Suppressor macrophage (primary cell): ENCODE data around the gene DCAF11.
A peak's percentile ranks its signal among the peaks of the same experiment; 100 is the strongest.

Source experiments
- DNase-seq, 4 experiments: peaks; one replicate each; pipeline ENCODE4 v3.0.0-alpha.2; 2020 to 2022
- total RNA-seq, 17 experiments: gene quantifications; one replicate each; lab custom pipeline; 2026; ENCODE audit warnings: mixed read lengths in 6 of 17, inconsistent platforms in 3 of 17; lab: John Stamatoyannopoulos, UW

DCAF11 gene
- total RNA-seq: 40.2 to 85.9 (median 63.6) reads per million in 17 experiments

DNA sequence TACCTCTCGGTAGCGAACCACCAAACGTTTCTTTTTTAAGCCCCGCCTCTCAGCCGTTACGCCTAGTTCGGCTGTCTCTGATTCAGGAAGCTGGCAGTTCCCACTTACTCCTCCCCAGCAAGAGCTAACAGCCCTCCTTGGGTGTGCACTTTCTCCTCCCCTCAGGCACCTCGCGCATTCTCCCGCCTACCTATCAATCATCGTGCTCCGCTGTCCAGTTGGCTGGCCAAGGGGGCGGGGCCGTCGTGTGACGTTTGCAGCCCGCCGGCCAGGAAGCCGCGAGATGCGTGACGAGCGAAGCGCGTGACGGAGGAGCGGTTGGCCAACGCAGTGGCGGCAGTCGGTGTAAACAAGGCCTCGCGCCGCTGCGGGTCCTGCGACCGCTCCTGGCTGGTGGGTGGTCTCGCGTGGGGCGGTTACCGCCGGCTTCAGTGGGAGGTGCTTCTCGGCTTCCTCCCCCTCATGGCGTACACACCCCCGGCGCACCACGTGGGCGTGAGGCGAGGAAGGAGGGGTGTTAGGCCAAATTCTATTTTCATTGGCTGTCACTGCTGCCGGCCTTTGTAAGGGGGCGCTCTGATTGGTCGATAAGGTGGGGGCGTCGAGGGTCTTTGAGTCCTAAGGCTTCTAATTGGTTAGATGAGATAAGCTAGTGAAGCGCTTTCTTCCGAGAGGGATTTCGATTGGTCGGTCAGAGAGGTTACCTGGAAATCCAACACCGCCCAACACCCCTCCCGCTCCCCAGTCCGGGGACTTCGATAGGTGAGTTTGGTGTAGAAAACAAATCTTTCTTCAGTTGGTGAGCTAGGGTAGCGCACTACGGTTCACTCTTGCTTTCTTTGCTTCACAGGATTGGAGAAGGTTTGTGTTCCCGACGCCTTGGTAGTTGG lies at the start of gene DCAF11, which contains the start of gene NRL:
TSS of gene DCAF11 (plus strand) at position 246 of the 890 bp plus-strand sequence. CDS start 818 bp downstream, outside the sequence.
TSS of gene NRL (minus strand) at position 418 of the 890 bp plus-strand sequence. CDS start 32,101 bp downstream, outside the sequence.
- DNase-seq: peak; percentile 99 to 100 (median 100)

DNA sequence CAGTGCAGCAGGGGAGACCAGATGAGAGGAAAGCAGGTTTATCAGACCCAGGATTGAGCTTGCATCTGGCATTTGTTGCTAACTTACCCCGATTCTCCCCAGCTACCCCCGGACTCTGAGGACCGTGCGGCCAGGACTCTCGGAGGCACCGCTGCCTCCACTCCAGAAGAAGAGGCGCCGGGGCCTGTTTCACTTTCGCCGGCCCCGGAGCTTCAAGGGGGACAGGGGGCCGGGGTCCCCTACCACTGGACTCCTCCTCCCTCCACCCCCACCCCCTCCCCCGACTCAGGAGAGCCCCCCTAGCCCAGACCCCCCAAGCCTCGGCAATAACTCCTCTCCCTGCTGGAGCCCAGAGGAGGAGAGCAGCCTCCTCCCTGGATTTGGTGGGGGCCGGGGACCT lies 49.7 kb upstream of the DCAF11 start:
- no peak for DNase-seq

DNA sequence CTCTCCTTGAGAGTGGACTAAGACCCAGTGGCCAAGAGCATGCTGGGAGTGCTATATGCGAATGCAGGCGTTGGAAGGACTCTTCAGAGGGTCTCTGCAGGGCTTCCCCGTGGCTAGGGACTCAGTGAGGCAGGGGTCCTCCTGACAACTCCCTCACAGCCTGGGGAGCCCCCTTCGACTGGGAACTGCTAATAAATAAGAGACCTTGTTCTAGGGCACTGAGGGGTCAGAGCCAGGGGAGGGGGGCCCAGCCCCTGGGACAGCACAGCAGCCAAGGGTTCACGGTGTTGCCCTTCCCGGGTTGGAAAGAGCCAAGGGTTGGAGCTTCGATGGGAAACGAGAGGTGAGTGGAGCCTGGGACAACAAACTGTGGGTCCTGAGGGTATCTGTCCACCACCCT lies 49.2 kb upstream of the DCAF11 start:
- DNase-seq: no peak

DNA sequence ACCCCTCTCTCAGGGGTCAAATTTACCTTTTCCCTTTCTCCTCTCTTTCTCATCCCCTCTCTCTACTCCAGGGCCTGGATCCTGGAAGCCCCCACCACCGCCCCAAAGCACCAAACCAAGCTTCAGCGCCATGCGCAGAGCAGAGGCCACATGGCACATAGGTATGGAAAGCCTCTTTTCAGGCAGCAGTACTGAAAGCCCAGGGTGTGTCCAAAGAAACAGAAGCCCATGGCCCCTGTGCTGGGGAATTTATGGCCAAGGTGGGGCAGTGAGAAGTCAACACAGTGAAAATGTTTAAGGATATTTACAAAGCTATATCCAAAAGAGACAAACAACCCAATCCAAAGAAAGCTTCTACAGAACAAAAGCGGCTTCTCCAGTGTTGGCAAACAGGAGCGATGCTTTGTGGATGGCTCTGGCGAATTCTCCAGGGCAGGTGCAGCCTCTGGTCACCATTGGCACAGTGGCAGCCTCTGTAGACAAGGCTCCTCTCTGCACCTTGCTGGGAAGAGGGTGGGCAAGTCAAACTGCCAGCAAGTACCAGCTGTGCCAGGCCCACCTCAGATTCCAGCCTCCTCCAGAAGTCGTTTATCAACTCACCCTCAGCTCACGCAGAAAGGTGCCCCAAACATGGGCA lies 48.0 kb upstream of the DCAF11 start:
- no peak for DNase-seq

DNA sequence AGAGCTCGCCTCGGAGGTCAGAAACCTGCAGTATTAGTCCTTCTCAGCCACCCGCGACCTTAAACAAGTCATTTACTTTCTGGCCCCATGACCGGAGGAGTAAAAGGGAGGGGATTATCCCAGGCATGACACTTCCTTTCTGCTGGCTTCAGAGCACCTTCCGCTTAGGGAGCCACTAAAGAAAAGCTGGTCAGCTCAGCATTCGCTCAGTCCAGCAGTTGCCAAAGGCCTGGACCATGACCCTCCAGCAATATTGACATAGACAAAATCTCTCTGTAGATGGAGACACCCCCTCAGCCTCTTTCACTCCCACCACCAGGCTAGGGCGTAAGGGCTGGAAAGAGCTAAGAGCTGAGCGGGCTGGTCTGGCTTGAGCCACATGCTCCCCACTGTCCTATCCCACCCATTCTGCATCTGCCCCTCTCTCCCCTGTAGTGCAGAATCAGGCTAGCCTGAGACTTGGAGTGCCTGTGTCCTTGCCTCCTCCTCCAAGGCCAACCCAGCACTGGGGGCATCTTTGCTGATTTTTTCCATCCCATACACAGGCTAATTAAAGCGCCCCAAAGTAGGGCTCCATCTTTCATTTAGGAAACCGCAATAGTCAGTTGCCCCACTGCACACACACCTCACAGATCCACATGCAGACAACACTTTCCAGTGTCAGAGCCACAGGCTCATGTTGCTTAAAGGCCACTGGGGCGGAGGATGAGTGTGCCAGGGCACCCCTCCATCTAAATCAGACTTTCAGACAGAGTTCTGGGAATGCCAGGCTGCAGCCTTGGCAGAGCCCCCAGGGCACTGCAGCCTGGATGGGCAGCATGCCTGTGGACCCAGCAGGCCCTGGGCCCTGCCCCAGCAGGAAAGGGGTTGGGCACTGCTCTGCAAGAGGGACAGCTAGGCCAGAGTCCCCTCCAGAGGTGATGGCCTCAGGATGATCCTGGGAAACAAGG lies 47.2 kb upstream of the DCAF11 start:
- no peak for DNase-seq

DNA sequence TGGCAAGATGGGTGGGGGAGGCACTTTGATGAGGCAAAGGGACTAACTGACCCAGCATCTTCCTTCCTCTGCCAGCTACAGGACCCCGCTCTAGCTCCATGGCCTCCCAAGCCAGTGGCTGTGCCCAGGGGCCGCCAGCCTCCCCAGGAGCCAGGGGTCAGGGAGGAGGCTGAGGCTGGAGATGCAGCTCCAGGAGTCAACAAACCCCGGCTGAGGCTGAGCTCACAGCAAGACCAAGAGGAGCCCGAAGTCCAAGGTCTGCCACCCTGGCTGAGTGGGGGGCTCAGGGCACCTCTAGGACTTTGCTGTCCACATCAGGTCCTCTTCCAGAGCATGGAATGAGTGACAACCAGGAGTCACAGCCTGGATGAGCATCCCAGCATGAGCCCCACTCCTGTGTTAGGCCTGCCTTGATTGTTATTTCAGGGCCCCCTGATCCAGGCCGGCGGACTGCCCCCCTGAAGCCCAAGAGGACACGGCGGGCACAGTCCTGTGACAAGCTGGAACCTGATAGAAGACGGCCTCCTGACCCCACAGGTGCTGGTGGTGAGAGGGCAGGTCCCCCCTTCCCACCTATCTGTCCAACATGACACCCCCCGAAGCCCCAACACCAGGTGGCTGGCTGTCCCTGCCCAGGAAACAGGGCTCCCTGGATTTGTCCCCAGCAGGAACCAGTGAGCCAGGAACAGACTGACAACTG lies 45.7 kb upstream of the DCAF11 start:
- DNase-seq: no peak

DNA sequence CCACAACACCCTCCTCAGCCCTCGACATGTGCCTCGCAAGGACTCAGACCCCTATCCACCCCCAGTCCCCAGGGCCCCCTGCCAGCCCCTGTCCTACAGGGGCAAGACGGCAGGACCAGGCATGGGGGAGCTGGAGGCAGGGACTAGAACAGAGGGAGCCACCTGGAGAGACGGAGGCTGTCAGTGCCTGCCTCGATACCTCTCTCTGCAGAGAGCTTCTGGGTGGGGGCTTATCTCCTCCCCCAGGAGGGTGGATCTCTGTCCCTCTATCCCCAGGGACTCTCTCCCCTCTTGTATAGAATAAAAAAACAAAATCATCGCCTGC lies 45.2 kb upstream of the DCAF11 start:
- no peak for DNase-seq

DNA sequence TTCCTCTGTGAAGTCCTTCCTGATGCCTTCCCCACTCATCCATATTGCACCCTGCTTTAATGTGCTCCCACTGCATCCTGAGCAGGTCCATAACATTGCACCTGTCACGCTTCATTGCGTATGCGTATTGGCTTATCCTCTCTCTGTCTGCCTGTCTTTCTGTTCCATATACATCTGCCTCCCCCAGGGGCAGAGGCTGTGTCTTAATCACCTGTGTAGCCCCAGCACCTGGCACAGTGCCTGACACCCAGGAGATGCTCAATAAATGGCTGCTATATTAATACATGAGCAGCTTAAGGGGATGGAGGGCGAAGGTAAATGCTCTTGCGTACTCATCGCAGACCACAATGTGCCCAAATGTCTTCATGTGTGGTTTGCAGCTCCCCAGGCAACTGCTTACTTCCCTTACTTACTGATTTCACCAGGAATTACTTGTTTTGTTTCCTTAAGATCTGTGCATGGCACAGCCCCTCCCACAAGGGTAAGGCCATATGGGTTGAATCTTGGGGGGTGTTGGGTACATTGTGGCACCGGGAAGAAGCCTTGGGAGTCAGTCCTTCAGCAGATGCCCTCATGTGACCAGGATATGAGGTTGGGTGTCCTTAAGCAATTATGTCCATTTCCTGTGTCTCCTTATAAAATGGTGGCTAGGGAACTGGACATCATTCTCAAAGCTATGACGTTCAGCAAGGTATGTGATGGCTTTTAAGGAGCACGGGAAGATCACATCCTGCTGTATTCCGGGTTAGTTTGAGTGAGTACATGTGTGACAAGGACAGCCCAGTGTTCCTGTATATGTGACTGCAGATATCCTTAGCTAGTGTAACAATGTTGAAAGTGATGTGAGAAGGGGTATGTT lies 44.1 kb upstream of the DCAF11 start:
- DNase-seq: no peak

DNA sequence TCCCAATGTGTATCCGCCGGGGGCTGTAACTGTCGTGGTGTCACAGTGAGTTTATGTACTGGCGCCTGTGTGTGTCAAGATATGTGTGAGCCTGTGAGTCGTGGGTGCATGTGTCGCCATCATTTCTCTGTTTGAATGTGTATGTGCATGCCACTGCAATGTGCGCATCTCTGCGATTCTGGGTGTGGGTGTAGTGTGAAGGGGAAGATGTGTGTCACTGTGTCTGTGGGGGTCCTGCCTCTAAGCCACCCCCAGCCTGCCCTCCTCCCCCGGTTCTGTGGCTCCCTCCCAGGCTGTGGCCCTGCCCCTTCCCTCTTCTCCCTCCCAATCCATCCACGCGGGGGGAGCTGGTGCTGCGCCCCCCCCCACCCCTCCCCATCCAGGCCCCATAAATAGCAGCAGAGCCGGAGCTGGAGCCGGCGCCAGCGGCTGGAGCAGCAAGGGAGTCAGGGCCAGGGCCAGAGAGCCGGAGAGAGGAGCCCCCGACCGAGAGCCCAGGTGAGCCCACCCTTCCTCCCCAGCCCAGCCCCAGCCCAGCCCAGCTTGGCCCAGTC lies 43.4 kb upstream of the DCAF11 start, which contains the start of gene CPNE6:
TSS of gene CPNE6 (plus strand) at position 419 of the 554 bp plus-strand sequence. CDS start 1,375 bp downstream, outside the sequence.
- peak in 1 of 4 experiments; percentile 28 for DNase-seq

DNA sequence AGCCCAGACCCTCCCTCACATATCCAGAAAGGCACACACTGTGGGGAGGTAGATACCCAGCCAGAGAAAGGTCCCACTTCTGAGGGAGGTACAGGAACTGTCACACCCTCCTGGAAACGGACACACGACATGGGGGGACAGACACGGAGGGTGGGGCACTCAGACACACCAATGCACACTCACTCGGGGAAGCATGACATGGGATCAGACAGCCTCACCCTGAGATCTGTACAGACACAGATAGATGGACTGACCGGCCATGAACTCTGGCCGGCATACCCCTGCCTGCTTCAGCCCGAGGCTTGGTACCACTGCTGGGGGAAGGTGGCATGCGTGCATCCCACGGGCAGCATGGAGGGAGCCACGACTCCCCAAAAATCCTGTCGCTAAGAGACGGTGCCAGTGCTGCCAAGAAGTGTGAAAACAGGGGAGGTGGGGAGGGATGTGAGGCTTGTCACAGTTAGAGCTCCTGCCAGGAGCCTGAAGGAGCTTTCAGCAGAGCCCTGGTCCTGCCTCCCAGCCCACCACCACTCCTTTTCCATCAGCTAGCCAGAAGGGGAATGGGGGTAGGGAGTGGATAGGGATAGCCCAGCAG lies 42.6 kb upstream of the DCAF11 start:
- DNase-seq: no peak

DNA sequence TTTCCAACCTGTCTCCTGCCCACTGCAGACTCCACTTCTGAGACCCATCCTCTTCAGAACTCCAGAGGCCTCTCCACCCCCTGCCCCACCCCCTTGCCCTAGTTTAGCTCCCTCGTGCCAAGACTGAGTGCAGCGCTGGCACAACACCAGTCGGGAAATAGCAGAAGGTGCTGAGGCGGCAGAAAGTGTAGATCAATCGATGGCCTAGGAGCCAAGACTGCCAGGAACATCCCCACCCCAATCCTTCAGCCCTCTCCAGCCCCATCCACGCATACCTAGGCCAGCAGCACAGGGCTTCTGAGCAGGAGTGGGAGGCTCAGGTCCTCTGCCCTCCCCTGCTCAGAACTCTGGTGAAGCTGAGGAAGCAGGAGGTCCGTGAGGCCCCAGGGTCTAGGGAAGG lies 42.1 kb upstream of the DCAF11 start:
- no peak for DNase-seq

DNA sequence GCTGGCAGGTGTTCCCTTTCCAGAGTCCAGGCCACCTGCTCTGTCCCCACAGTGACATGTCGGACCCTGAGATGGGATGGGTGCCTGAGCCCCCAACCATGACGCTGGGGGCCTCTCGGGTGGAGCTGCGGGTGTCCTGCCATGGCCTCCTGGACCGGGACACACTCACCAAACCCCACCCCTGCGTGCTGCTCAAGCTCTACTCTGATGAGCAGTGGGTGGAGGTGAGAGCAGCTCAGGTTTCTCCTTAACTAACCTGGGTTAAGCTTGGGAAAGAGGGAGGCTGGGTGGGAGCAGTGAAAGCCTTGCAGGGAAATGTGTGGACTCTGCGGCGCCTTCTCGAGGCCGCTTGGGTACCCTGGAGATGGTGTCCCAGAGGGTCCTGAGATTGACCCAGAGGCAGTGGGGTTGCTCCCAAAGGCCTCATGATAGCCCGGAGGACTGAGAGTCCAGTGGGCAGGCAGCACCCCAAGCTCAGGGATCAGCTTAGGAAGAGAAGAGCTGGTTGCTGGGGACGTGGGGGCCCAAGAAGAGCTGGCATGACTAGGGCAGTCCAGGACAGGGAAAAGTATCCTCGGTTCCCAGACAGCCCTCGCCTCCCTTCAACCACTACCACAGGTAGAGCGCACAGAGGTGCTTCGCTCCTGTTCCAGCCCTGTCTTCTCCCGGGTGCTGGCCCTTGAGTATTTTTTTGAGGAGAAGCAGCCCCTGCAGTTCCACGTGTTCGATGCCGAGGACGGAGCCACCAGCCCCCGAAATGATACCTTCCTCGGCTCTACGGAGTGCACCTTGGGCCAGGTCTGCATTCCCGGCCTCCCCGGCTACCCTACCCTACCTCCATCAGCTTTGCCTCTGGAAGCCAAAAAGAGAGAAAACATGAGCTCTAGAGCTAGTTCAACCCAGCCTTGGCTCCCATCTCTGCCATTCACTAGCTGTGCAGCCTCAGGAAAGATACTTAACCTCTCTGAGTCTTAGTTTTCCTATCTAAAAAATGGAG lies 41.4 kb upstream of the DCAF11 start:
- no peak for DNase-seq

DNA sequence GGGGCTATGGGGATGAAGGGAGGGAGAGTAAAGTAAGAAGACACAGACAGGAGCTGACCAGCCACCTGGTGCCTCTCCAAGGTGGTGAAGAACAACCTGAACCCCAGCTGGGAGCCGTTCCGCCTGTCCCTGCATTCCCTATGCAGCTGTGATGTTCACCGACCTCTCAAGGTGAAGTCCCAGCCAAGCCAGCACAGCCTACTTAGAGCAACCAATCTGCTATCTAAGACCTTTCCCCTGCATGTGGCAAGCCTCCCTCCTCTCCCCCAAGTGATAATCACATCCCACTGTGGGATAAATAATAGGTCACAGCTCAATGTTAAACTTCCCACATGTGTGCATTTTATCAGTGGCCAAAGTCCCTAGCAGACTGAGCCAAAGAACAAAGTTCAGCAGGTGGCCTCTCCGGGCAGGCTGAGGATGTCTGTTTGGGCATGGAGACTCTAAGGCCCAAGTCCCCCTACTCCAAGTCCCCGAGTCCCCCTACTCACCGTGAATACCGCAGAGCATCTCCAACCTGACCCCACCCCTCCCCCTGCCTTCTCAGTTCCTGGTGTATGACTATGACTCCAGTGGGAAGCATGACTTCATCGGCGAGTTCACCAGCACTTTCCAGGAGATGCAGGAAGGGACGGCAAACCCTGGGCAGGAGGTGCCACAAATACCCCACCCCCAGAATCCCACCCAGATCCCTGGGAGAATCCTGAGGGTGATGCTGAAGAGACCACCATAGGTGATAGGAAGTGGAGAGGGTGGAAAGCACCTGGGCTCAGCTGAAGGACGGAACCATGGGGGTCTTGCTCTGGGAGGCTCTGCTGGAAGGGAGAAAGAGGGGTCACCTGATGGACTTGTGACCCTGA lies 39.7 kb upstream of the DCAF11 start:
- no peak for DNase-seq

DNA sequence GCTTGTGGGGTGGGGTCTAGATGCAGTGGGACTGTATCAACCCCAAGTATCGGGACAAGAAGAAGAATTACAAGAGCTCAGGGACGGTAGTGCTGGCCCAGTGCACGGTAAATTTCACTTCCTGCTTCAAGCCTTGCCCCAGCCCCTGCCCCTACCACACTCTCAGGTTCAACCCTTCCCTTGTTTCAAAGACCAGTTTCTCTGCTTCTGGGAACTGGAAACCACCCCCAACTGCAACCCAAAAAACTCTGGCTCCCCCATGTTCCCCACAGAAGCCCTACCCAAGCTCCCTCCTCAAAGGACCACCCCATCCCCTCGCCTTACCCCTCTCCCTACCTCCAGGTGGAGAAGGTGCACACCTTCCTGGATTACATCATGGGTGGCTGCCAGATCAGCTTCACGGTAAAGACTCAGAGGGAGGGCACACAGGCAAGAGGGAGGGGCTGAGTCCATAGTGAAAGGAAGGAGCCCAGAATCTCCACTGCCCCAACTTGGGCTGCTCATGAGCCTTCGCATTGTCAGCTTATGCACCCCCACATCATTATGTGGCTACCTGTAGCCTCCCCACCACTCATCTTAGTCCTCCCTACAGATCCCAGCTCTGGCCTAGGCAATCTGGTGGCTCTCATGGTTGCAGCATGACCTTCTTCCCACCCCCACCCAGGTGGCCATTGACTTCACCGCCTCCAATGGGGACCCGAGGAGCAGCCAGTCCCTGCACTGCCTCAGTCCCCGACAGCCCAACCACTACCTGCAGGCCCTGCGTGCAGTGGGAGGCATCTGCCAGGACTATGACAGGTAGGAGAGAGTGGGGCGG lies 38.9 kb upstream of the DCAF11 start:
- DNase-seq: no peak

DNA sequence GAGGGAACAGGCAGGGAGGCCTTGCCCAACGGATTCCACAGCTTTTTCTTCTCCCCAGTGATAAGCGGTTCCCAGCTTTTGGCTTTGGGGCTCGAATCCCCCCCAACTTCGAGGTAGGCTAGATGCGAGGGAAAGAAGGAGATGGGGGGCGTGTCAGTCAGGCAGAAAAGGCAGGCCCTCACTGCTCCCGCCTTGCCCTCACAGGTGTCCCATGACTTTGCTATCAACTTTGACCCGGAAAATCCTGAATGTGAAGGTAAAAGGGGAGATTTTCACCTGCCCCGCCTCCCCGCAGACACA lies 38.3 kb upstream of the DCAF11 start:
- DNase-seq: no peak

DNA sequence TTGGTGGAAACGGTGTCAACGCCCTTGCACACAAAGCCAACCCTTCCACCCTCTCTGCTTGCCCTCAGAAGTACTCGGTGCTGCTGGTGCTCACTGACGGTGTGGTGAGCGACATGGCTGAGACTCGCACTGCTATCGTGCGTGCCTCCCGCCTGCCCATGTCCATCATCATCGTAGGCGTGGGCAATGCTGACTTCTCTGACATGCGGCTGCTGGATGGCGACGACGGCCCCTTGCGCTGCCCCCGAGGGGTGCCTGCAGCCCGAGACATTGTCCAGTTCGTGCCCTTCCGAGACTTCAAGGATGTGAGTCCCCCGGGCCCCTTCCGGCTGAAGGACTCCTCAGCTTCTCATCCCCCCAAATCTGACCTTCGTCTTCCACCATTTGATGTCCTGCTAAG lies 37.5 kb upstream of the DCAF11 start:
- DNase-seq: no peak

DNA sequence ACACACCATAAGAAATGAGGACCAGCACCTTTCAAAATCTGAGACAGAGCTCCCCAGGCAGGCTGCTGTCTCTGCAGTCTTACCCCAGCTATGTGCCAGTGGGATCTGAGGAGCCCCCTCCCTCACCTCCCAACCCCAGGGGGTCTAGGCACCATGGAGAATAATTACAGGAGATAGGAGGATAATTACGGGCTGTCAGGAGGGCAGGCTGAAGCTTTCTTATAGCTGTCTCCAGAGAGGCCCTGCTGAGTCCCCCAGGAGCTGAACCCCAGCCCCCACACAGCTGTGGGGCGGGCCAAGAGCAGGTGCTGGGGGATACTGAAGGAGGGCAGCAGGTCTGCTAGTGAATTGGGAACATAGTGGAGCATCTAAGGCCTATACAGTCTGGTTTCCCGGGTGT lies 36.4 kb upstream of the DCAF11 start:
- DNase-seq: no peak
